Esophagus muscularis mucosa (tissue), 3 donors: ENCODE measurements around the gene MLKL.

Source experiments
- CTCF ChIP-seq, 3 experiments: fragments of 200-600 bp in 2 of 3; fragments of 450-650 bp in 1 of 3; sonication (generic) in 2 of 3; IDR thresholded peaks; one replicate each; pipeline ENCODE4 v1.5.1; 2017 to 2019; ENCODE audit warnings: antibody characterized with exemption in 3 of 3, mild to moderate bottlenecking in 2 of 3, moderate library complexity in 1 of 3
- POLR2A ChIP-seq: fragments of 450-650 bp; IDR thresholded peaks from one replicate; pipeline ENCODE4 v1.6.1; 2017; ENCODE audit warnings: antibody characterized with exemption, moderate library complexity, mild to moderate bottlenecking, low read depth

DNA sequence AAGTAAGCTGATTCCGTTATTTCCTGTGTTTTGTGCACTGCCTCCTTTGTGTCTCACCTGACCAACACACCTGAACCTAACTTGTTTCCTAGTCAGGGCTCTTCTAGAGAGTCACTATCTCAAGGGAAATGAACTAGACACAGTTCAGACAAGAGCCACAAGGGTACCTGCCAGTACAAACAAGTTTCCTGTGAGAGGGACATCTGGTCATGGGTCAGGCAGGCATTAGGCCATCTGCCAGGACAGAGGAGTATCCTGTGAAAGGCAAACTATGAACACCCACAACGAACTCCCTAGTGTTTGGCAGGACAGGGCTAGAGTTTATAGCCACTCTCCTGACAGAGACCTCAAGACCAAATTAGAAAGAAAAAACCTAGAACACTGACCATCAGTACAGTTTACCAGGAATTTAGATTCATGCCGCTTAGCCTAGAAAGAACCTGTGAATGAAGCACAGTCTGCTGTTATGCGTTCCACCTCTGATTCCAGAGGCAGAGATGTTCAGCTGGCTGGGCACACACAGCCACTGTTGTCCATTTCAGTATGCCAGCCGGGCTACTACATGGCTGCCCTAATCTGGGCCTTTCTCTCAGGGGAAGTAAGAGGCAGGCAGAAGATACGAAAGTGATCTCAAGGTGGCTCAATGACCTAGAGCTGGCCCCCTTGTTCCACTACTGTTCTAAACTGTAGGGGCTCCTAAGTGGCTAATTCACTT lies 73.0 kb downstream of the MLKL start:
- no peak for TF ChIP-seq CTCF (IDR thresholded peaks at IDR 0.05)
- TF ChIP-seq POLR2A = no peak
